Pulmonary artery endothelial cell (primary cell): ENCODE measurements around the gene ST3GAL2. TPM values are rescaled to one million over a fixed set of nuclear protein-coding genes. Genes with fewer than 3 reads are reported as not detected.
"Not testable (repeated sequence)": the region's sequence is repeated elsewhere in the genome, so short reads cannot be mapped to it uniquely, and the experiment has no call there.

Source experiments
- DNase-seq: peaks from one replicate; pipeline ENCODE4 v3.0.0-alpha.2; 2011; ENCODE audit warnings: low read depth, low spot score
- total RNA-seq: library from RNA; depleted of rRNA; stranded (reverse); fragments of >200 nt; gene quantifications from 2 replicates; pipeline ENCODE4 v1.2.3, GENCODE V29; 2014

Gene ST3GAL2
- total RNA-seq, 1 donor from 2014 or later, result 48.1 TPM

- no peak for DNase-seq
Measured at GRCh38 chr16:70390774-70391173, 48.1 kb downstream of the ST3GAL2 start.

- no peak for DNase-seq
Measured at GRCh38 chr16:70388006-70388680, 50.8 kb downstream of the ST3GAL2 start.

- not testable (repeated sequence) for DNase-seq
Measured at GRCh38 chr16:70386289-70386986, 52.5 kb downstream of the ST3GAL2 start.

- no peak for DNase-seq
Measured at GRCh38 chr16:70383421-70383960, 55.4 kb downstream of the ST3GAL2 start.

- DNase-seq, result no peak
Measured at GRCh38 chr16:70381604-70382342, 57.1 kb downstream of the ST3GAL2 start.

GRCh38 chr16:70380919-70381603 lies 57.8 kb downstream of the ST3GAL2 start:
- peak; percentile 89 for DNase-seq

- DNase-seq, result no peak
Measured at GRCh38 chr16:70380248-70380918, 58.5 kb downstream of the ST3GAL2 start.

GRCh38 chr16:70378869-70379493 lies 59.9 kb downstream of the ST3GAL2 start:
- DNase-seq, result no peak

GRCh38 chr16:70377782-70378181 lies 61.1 kb downstream of the ST3GAL2 start:
- no peak for DNase-seq

- DNase-seq, result no peak
Measured at GRCh38 chr16:70375636-70376611, 63.0 kb downstream of the ST3GAL2 start.

- DNase-seq, result no peak
Measured at GRCh38 chr16:70374213-70374612, 64.7 kb downstream of the ST3GAL2 start.

GRCh38 chr16:70372921-70373728 lies 65.8 kb downstream of the ST3GAL2 start:
- no peak for DNase-seq

- DNase-seq, result no peak
Measured at GRCh38 chr16:70370924-70371323, 68.0 kb downstream of the ST3GAL2 start.

GRCh38 chr16:70370145-70370544 lies 68.8 kb downstream of the ST3GAL2 start:
- DNase-seq, result not testable (repeated sequence)

- DNase-seq, result no peak
Measured at GRCh38 chr16:70364399-70364798, 74.5 kb downstream of the ST3GAL2 start.

GRCh38 chr16:70359552-70359951 lies 79.3 kb downstream of the ST3GAL2 start:
- no peak for DNase-seq

- DNase-seq, result no peak
Measured at GRCh38 chr16:70349783-70350182, 89.1 kb downstream of the ST3GAL2 start.

- no peak for DNase-seq
Measured at GRCh38 chr16:70348991-70349390, 89.9 kb downstream of the ST3GAL2 start.
